ENCODE measurements around the gene COG2.

The COG2 gene

GRCh38 chr1:230705289-230706019, 63.2 kb downstream of the COG2 start (continued):
- no peak for TF ChIP-seq ZSCAN4 (tag by site-specific recombination; IDR thresholded peaks at IDR 0.05)
- TF ChIP-seq KLF7 (tag by site-specific recombination; IDR thresholded peaks at IDR 0.05; ENCODE audit: borderline replicate concordance), result no peak
- no peak for TF ChIP-seq PBX3 (CRISPR knock-in tag; IDR thresholded peaks at IDR 0.05)
- no peak for TF ChIP-seq YY1 (tag by site-specific recombination; IDR thresholded peaks at IDR 0.05)
- TF ChIP-seq ZNF692 (tag by site-specific recombination; IDR thresholded peaks at IDR 0.05), result no peak
- TF ChIP-seq ZNF274 (IDR thresholded peaks at IDR 0.05; ENCODE audit: low read length), result no peak
- TF ChIP-seq ZNF274 (tag by site-specific recombination; IDR thresholded peaks at IDR 0.05; ENCODE audit: borderline replicate concordance), result no peak

- TF ChIP-seq ZNF280C (tag by site-specific recombination; IDR thresholded peaks at IDR 0.05) (no peak), ZNF19 (tag by site-specific recombination; IDR thresholded peaks at IDR 0.05; ENCODE audit: low read depth) (no peak), ZNF426 (tag by site-specific recombination; IDR thresholded peaks at IDR 0.05) (no peak), ZSCAN18 (tag by site-specific recombination; IDR thresholded peaks at IDR 0.05) (no peak), ZNF654 (tag by site-specific recombination; IDR thresholded peaks at IDR 0.05; ENCODE audit: low read depth) (no peak), ZNF121 (tag by site-specific recombination; IDR thresholded peaks at IDR 0.05) (no peak), SETDB1 (IDR thresholded peaks at IDR 0.05; ENCODE audit: insufficient read length, low read length) (no peak), ZNF571 (tag by site-specific recombination; IDR thresholded peaks at IDR 0.05) (no peak), ZNF48 (tag by site-specific recombination; IDR thresholded peaks at IDR 0.05) (no peak), ZNF2 (tag by site-specific recombination; IDR thresholded peaks at IDR 0.05) (no peak), RBAK (tag by site-specific recombination; IDR thresholded peaks at IDR 0.05) (no peak)
- POLR2A ChIA-PET, result no interaction called here
- Histone ChIP-seq H3K4me1 (ENCODE audit: control insufficient read depth, insufficient read depth, low read length) (no peaks in the 10 kb centered on the region), H3K4me3 (ENCODE audit: low read depth, low read length) (no peak overlapping the region), H3K27ac (ENCODE audit: extremely low read depth, low read depth, low read length) (no peak overlapping the region), H3K36me3 (ENCODE audit: control insufficient read depth in 2 of 2, insufficient read depth in 1 of 2, low read length in 2 of 2) (no peaks in the 10 kb centered on the region), H3K9me3 (ENCODE audit: control insufficient read depth, insufficient read depth, low read depth, low read length) (no peaks in the 10 kb centered on the region)
- CTCF ChIA-PET, result no interaction called here
Observed at GRCh38 chr1:230706020-230706699, 63.9 kb downstream of the COG2 start.
